Activated naive CD4-positive, alpha-beta T cell treated with anti-CD3 and anti-CD28 coated beads, Interleukin-2, amount 10 ng/mL, durations not matched to agents 7 days and 5 days (primary cell): Measurements from ENCODE around the gene RAB24.
A peak's percentile ranks its signal among the peaks of the same experiment; 100 is the strongest.
"Not testable (repeated sequence)": the region's sequence is repeated elsewhere in the genome, so short reads cannot be mapped to it uniquely, and the experiment has no call there.

Experiments used
- CTCF ChIA-PET: fragments of 350-600 bp; sonication (Branson Sonifier 250); formaldehyde crosslinking; loops from one replicate; lab custom pipeline; 2021; ENCODE audit warnings: antibody characterized with exemption; lab: Charles Lee
- DNase-seq: peaks from one replicate; pipeline ENCODE4 v3.0.0-alpha.2; 2020
- H3K27ac Mint-ChIP-seq: one replicate; pipeline ENCODE4 v1.8.0; 2021; ENCODE audit warnings: mild to moderate bottlenecking, moderate library complexity, mixed read lengths
- H3K27me3 Mint-ChIP-seq: one replicate; pipeline ENCODE4 v1.8.0; 2021; ENCODE audit warnings: mild to moderate bottlenecking, mixed read lengths
- H3K36me3 Mint-ChIP-seq: one replicate; pipeline ENCODE4 v1.8.0; 2021; ENCODE audit warnings: mixed read lengths
- H3K4me1 Mint-ChIP-seq: one replicate; pipeline ENCODE4 v1.8.0; 2021; ENCODE audit warnings: mixed read lengths
- H3K4me3 Mint-ChIP-seq: one replicate; pipeline ENCODE4 v1.8.0; 2021; ENCODE audit warnings: mild to moderate bottlenecking, moderate library complexity, mixed read lengths
- H3K9me3 Mint-ChIP-seq: one replicate; pipeline ENCODE4 v1.8.0; 2021; ENCODE audit warnings: mixed read lengths

RAB24 gene

GRCh38 chr5:177311723-177312648, 8.5 kb upstream of the RAB24 start, which contains the start of gene MXD3:
MXD3 (minus strand) TSS chr5:177311898; CDS start chr5:177311830, 68 bp downstream.
- no peaks in the 10 kb centered on the region for H3K9me3 Mint-ChIP-seq
- no peaks in the 10 kb centered on the region for H3K27me3 Mint-ChIP-seq
- peak within 1 kb of the TSS; percentile 94 for H3K27ac Mint-ChIP-seq
- H3K4me1 Mint-ChIP-seq: peaks cover 57% of the 10 kb centered on the region
- CTCF ChIA-PET: interaction anchor here (0.9 to 7.9 kb wide), 9 partner anchors 9 to 199 kb away, joined by 3 to 75 read pairs (median 13); partner anchors contain the start of genes PRELID1 and RAB24
- DNase-seq: peak; percentile 99
- peaks cover 23% of the 10 kb centered on the region for H3K36me3 Mint-ChIP-seq
- H3K4me3 Mint-ChIP-seq: peak within 1 kb of the TSS; percentile 100

GRCh38 chr5:177311392-177311722, 7.8 kb upstream of the RAB24 start:
- H3K4me1 Mint-ChIP-seq: peaks cover 63% of the 10 kb centered on the region
- CTCF ChIA-PET: interaction anchor here (2.2 to 7.9 kb wide), 7 partner anchors 15 to 198 kb away, joined by 9 to 75 read pairs (median 17); partner anchors contain the start of genes LMAN2 and RGS14
- H3K9me3 Mint-ChIP-seq: no peaks in the 10 kb centered on the region
- H3K27ac Mint-ChIP-seq: peak overlapping the region; percentile 81
- H3K36me3 Mint-ChIP-seq: peaks cover 29% of the 10 kb centered on the region
- no peak for DNase-seq
- no peaks in the 10 kb centered on the region for H3K27me3 Mint-ChIP-seq
- H3K4me3 Mint-ChIP-seq: peak overlapping the region; percentile 100

- Mint-ChIP-seq H3K27ac (peak overlapping the region; percentile 94), H3K4me1 (peaks cover 64% of the 10 kb centered on the region), H3K27me3 (no peaks in the 10 kb centered on the region), H3K4me3 (peak overlapping the region; percentile 100), H3K9me3 (no peaks in the 10 kb centered on the region), H3K36me3 (peaks cover 33% of the 10 kb centered on the region)
- CTCF ChIA-PET: interaction anchor here (1.3 to 7.9 kb wide), 19 partner anchors 8 to 198 kb away, joined by 3 to 75 read pairs (median 10); partner anchors contain the start of genes LMAN2, PDLIM7, RGS14 and SLC34A1
- DNase-seq: peak; percentile 71
Measured at GRCh38 chr5:177310757-177311391, 7.4 kb upstream of the RAB24 start.

- H3K27me3 Mint-ChIP-seq: no peaks in the 10 kb centered on the region
- DNase-seq: no peak
- H3K4me1 Mint-ChIP-seq: peaks cover 68% of the 10 kb centered on the region
- peak overlapping the region; percentile 100 for H3K4me3 Mint-ChIP-seq
- peaks cover 37% of the 10 kb centered on the region for H3K36me3 Mint-ChIP-seq
- no peaks in the 10 kb centered on the region for H3K9me3 Mint-ChIP-seq
- peak overlapping the region; percentile 94 for H3K27ac Mint-ChIP-seq
- CTCF ChIA-PET: interaction anchor here (1.0 to 7.9 kb wide), 28 partner anchors 8 to 224 kb away, joined by 3 to 75 read pairs (median 7); partner anchors contain the start of genes GRK6, LMAN2, PDLIM7 and RGS14
Measured at GRCh38 chr5:177310332-177310731, 6.8 kb upstream of the RAB24 start.

GRCh38 chr5:177309351-177310191, 6.1 kb upstream of the RAB24 start:
- CTCF ChIA-PET: interaction anchor here (0.9 to 7.9 kb wide), 33 partner anchors 9 to 649 kb away, joined by 3 to 75 read pairs (median 6); partner anchors contain the start of genes GRK6, LMAN2, PDLIM7 and RGS14
- Mint-ChIP-seq H3K27me3 (no peaks in the 10 kb centered on the region), H3K27ac (peak overlapping the region; percentile 83), H3K36me3 (peaks cover 45% of the 10 kb centered on the region), H3K4me3 (peak overlapping the region; percentile 100), H3K4me1 (peaks cover 71% of the 10 kb centered on the region), H3K9me3 (no peaks in the 10 kb centered on the region)
- DNase-seq: peak; percentile 84

- Mint-ChIP-seq H3K27me3 (no peaks in the 10 kb centered on the region), H3K27ac (peak overlapping the region; percentile 60), H3K36me3 (peaks cover 50% of the 10 kb centered on the region), H3K4me1 (peaks cover 71% of the 10 kb centered on the region), H3K4me3 (no peak overlapping the region), H3K9me3 (no peaks in the 10 kb centered on the region)
- CTCF ChIA-PET: interaction anchor here (0.9 to 7.9 kb wide), 20 partner anchors 8 to 648 kb away, joined by 3 to 75 read pairs (median 10); no protein-coding TSS in a partner anchor
- no peak for DNase-seq
Measured at GRCh38 chr5:177308740-177309139, 5.2 kb upstream of the RAB24 start.

GRCh38 chr5:177307544-177308363, 4.2 kb upstream of the RAB24 start:
- peaks cover 50% of the 10 kb centered on the region for H3K36me3 Mint-ChIP-seq
- DNase-seq: no peak
- H3K9me3 Mint-ChIP-seq: no peaks in the 10 kb centered on the region
- no peak overlapping the region for H3K27ac Mint-ChIP-seq
- no peaks in the 10 kb centered on the region for H3K27me3 Mint-ChIP-seq
- no peak overlapping the region for H3K4me3 Mint-ChIP-seq
- CTCF ChIA-PET: interaction anchor here (0.9 to 7.9 kb wide), 8 partner anchors 7 to 194 kb away, joined by 3 to 75 read pairs (median 16); no protein-coding TSS in a partner anchor
- H3K4me1 Mint-ChIP-seq: peaks cover 64% of the 10 kb centered on the region

GRCh38 chr5:177306674-177307543, 3.4 kb upstream of the RAB24 start:
- H3K9me3 Mint-ChIP-seq: no peaks in the 10 kb centered on the region
- no peaks in the 10 kb centered on the region for H3K27me3 Mint-ChIP-seq
- CTCF ChIA-PET: interaction anchor here (0.9 to 7.9 kb wide), 2 partner anchors 84 to 194 kb away, joined by 4 to 75 read pairs; no protein-coding TSS in a partner anchor
- H3K27ac Mint-ChIP-seq: peak overlapping the region; percentile 56
- peaks cover 55% of the 10 kb centered on the region for H3K36me3 Mint-ChIP-seq
- H3K4me3 Mint-ChIP-seq: no peak overlapping the region
- DNase-seq: no peak
- peaks cover 70% of the 10 kb centered on the region for H3K4me1 Mint-ChIP-seq

GRCh38 chr5:177306103-177306640, 2.7 kb upstream of the RAB24 start:
- H3K9me3 Mint-ChIP-seq, H3K27me3 Mint-ChIP-seq, CTCF ChIA-PET, DNase-seq: not testable (repeated sequence)
- Mint-ChIP-seq H3K4me1 (peaks cover 77% of the 10 kb centered on the region), H3K36me3 (peaks cover 59% of the 10 kb centered on the region), H3K4me3 (peak overlapping the region; percentile 26), H3K27ac (peak overlapping the region; percentile 76)

- H3K36me3 Mint-ChIP-seq: peaks cover 58% of the 10 kb centered on the region
- peaks cover 78% of the 10 kb centered on the region for H3K4me1 Mint-ChIP-seq
- H3K27ac Mint-ChIP-seq: peak overlapping the region; percentile 90
Measured at GRCh38 chr5:177304392-177305119, 1.0 kb upstream of the RAB24 start.

GRCh38 chr5:177303925-177304391, 439 bp upstream of the RAB24 start:
- H3K36me3 Mint-ChIP-seq: peaks cover 57% of the 10 kb centered on the region
- H3K27ac Mint-ChIP-seq: peak overlapping the region; percentile 90
- CTCF ChIA-PET: interaction anchor here (0.9 to 1.4 kb wide), 3 partner anchors 8 to 192 kb away, joined by 3 to 4 read pairs (median 4); no protein-coding TSS in a partner anchor
- peaks cover 78% of the 10 kb centered on the region for H3K4me1 Mint-ChIP-seq
- H3K9me3 Mint-ChIP-seq: no peaks in the 10 kb centered on the region
- DNase-seq: peak; percentile 50
- no peaks in the 10 kb centered on the region for H3K27me3 Mint-ChIP-seq
- H3K4me3 Mint-ChIP-seq: peak overlapping the region; percentile 89

More at GRCh38 chr5:177304392-177305119, 1.0 kb upstream of the RAB24 start:
- Mint-ChIP-seq H3K9me3 (no peaks in the 10 kb centered on the region), H3K4me3 (peak overlapping the region; percentile 89), H3K27me3 (no peaks in the 10 kb centered on the region)
- CTCF ChIA-PET: interaction anchor here (1.3 kb wide), 1 partner anchor 192 kb away, joined by 4 read pairs; no protein-coding TSS in a partner anchor
- DNase-seq: peak; percentile 50
